Measurements from ENCODE around the gene PRICKLE2. TPM values are rescaled to one million over a fixed set of nuclear protein-coding genes. Genes with fewer than 3 reads are reported as not detected.

Gene PRICKLE2
- total RNA-seq, 1 experiment from 2014 or later, result not detected

- no peaks in the 10 kb centered on the region for H3K36me3 ChIP-seq (ENCODE audit: insufficient read depth, low read length, poor library complexity, severe bottlenecking)
- BruUV-seq (replicated peaks), result no TSS peak
- H3K9me3 ChIP-seq (ENCODE audit: low read depth, low read length, poor library complexity, severe bottlenecking), result no peaks in the 10 kb centered on the region
- TF ChIP-seq EZH2 (IDR thresholded peaks at IDR 0.05; ENCODE audit: borderline replicate concordance, low read depth, low read length, poor library complexity, severe bottlenecking), result no peak
- TF ChIP-seq CTCF (conservative IDR thresholded peaks at IDR 0.05; ENCODE audit: low read depth, low read length), result no peak
- peaks cover 22% of the 10 kb centered on the region for H3K27me3 ChIP-seq (replicated peaks; ENCODE audit: insufficient read depth, low read depth, low read length, poor library complexity)
- no peaks in the 10 kb centered on the region for H3K4me1 ChIP-seq (ENCODE audit: insufficient read depth, low read length, poor library complexity, severe bottlenecking)
- no peak for DNase-seq (ENCODE audit: low spot score)
- no peak overlapping the region for H3K4me3 ChIP-seq (ENCODE audit: low read depth, low read length, poor library complexity, severe bottlenecking)
- ChIA-PET CTCF (no interaction called here), POLR2A (ENCODE audit: low non-redundant PET) (no interaction called here)
- intact Hi-C loops (cut with micrococcal nuclease; ENCODE audit: unreplicated experiment), result no loop called here
- no peak overlapping the region for H3K27ac ChIP-seq (ENCODE audit: low read depth, low read length, poor library complexity, severe bottlenecking)
Measured at GRCh38 chr3:64207289-64208080, 17.8 kb downstream of the PRICKLE2 start.

- peaks cover 22% of the 10 kb centered on the region for H3K27me3 ChIP-seq (replicated peaks; ENCODE audit: insufficient read depth, low read depth, low read length, poor library complexity)
- POLR2A ChIA-PET (ENCODE audit: low non-redundant PET), result no interaction called here
- TF ChIP-seq EZH2 (IDR thresholded peaks at IDR 0.05; ENCODE audit: borderline replicate concordance, low read depth, low read length, poor library complexity, severe bottlenecking) (no peak), CTCF (conservative IDR thresholded peaks at IDR 0.05; ENCODE audit: low read depth, low read length) (no peak)
- CTCF ChIA-PET, result no interaction called here
- DNase-seq (ENCODE audit: low spot score), result no peak
- intact Hi-C loops (cut with micrococcal nuclease; ENCODE audit: unreplicated experiment), result no loop called here
- no peaks in the 10 kb centered on the region for H3K36me3 ChIP-seq (ENCODE audit: insufficient read depth, low read length, poor library complexity, severe bottlenecking)
- H3K9me3 ChIP-seq (ENCODE audit: low read depth, low read length, poor library complexity, severe bottlenecking), result no peaks in the 10 kb centered on the region
- no peak overlapping the region for H3K27ac ChIP-seq (ENCODE audit: low read depth, low read length, poor library complexity, severe bottlenecking)
- BruUV-seq (replicated peaks), result no TSS peak
- H3K4me3 ChIP-seq (ENCODE audit: low read depth, low read length, poor library complexity, severe bottlenecking), result no peak overlapping the region
- H3K4me1 ChIP-seq (ENCODE audit: insufficient read depth, low read length, poor library complexity, severe bottlenecking), result no peaks in the 10 kb centered on the region
Measured at GRCh38 chr3:64203969-64204908, 21.0 kb downstream of the PRICKLE2 start.

- no peak overlapping the region for H3K27ac ChIP-seq (ENCODE audit: low read depth, low read length, poor library complexity, severe bottlenecking)
- no peaks in the 10 kb centered on the region for H3K36me3 ChIP-seq (ENCODE audit: insufficient read depth, low read length, poor library complexity, severe bottlenecking)
- no peak for DNase-seq (ENCODE audit: low spot score)
- CTCF ChIA-PET, result no interaction called here
- no peaks in the 10 kb centered on the region for H3K4me1 ChIP-seq (ENCODE audit: insufficient read depth, low read length, poor library complexity, severe bottlenecking)
- POLR2A ChIA-PET (ENCODE audit: low non-redundant PET), result no interaction called here
- H3K4me3 ChIP-seq (ENCODE audit: low read depth, low read length, poor library complexity, severe bottlenecking), result no peak overlapping the region
- TF ChIP-seq EZH2 (IDR thresholded peaks at IDR 0.05; ENCODE audit: borderline replicate concordance, low read depth, low read length, poor library complexity, severe bottlenecking), result no peak
- TF ChIP-seq CTCF (conservative IDR thresholded peaks at IDR 0.05; ENCODE audit: low read depth, low read length), result no peak
- peaks cover 26% of the 10 kb centered on the region for H3K27me3 ChIP-seq (replicated peaks; ENCODE audit: insufficient read depth, low read depth, low read length, poor library complexity)
- H3K9me3 ChIP-seq (ENCODE audit: low read depth, low read length, poor library complexity, severe bottlenecking), result no peaks in the 10 kb centered on the region
- BruUV-seq (replicated peaks), result no TSS peak
- intact Hi-C loops (cut with micrococcal nuclease; ENCODE audit: unreplicated experiment), result no loop called here
Measured at GRCh38 chr3:64203216-64203615, 22.1 kb downstream of the PRICKLE2 start.

Measured in A673 (cell line).